IMR-90 (cell line): ENCODE measurements around the gene AAK1. TPM values are rescaled to one million over a fixed set of nuclear protein-coding genes. Genes with fewer than 3 reads are reported as not detected.

Experiments
- ATAC-seq: fragments of 200-7000 bp; cut with Tn5 transposase; 2 replicates; pipeline ENCODE4 v1.9.1; 2020; ENCODE audit warnings: low read depth, mild to moderate bottlenecking, moderate library complexity
- BruUV-seq: library from RNA; stranded (reverse); fragments of 400-500 nt; replicated peaks from 2 replicates; lab custom pipeline; 2021; lab: Mats Ljungman, UMichigan
- CTCF ChIA-PET: fragments of 300-600 bp; formaldehyde crosslinking; extraction: SDS; loops from one replicate; lab custom pipeline; 2021; ENCODE audit warnings: antibody characterized with exemption; lab: Yijun Ruan, JAX
- POLR2A ChIA-PET: fragments of 300-600 bp; sonication (Branson Sonifier 250); formaldehyde crosslinking; loops from one replicate; lab custom pipeline; 2022; ENCODE audit warnings: antibody characterized with exemption; ENCODE audit not compliant: unreplicated experiment; lab: Charles Lee
- DNase-seq: peaks from one replicate; pipeline ENCODE4 v3.0.0; 2013
- H2AFZ ChIP-seq: replicated peaks from 2 replicates; pipeline ENCODE3; 2013; ENCODE audit warnings: low read length, mild to moderate bottlenecking; ENCODE audit not compliant: poor library complexity
- H2AK5ac ChIP-seq: 2 replicates; pipeline ENCODE4 v1.6.1; 2013; ENCODE audit warnings: low read depth, low read length, inconsistent platforms
- H2AK9ac ChIP-seq: replicated peaks from 2 replicates; pipeline ENCODE3; 2013; ENCODE audit warnings: mild to moderate bottlenecking, low read depth, low read length, moderate library complexity; ENCODE audit not compliant: poor library complexity
- H2BK120ac ChIP-seq: 2 replicates; pipeline ENCODE4 v1.6.1; 2013; ENCODE audit warnings: low read depth, low read length, inconsistent platforms
- H2BK15ac ChIP-seq: 3 replicates; pipeline ENCODE4 v1.6.1; 2013; ENCODE audit warnings: low read depth, low read length, inconsistent platforms
- H2BK20ac ChIP-seq: 2 replicates; pipeline ENCODE4 v1.6.1; 2013; ENCODE audit warnings: low read depth, mild to moderate bottlenecking, inconsistent platforms, low read length, moderate library complexity
- H2BK5ac ChIP-seq: 2 replicates; pipeline ENCODE4 v1.6.1; 2013; ENCODE audit warnings: mild to moderate bottlenecking, low read depth, low read length, inconsistent platforms; ENCODE audit not compliant: poor library complexity, severe bottlenecking
- H3K14ac ChIP-seq: replicated peaks from 2 replicates; pipeline ENCODE4 v1.6.1; 2013; ENCODE audit warnings: low read depth, low read length, inconsistent platforms
- H3K18ac ChIP-seq: 2 replicates; pipeline ENCODE4 v1.6.1; 2013; ENCODE audit warnings: low read depth, low read length, control low read depth
- H3K23ac ChIP-seq: 2 replicates; pipeline ENCODE4 v1.6.1; 2013; ENCODE audit warnings: low read depth, low read length, inconsistent platforms
- H3K27ac ChIP-seq: 2 replicates; pipeline ENCODE4 v1.5.1; 2013; ENCODE audit warnings: mild to moderate bottlenecking, control low read depth, low read length; ENCODE audit not compliant: insufficient read depth
- H3K27me3 ChIP-seq: 2 replicates; pipeline ENCODE4 v1.6.1; 2013; ENCODE audit warnings: low read length; ENCODE audit not compliant: control insufficient read depth, insufficient read depth
- H3K36me3 ChIP-seq: 2 replicates; pipeline ENCODE4 v1.6.1; 2013; ENCODE audit warnings: low read length, mixed read lengths; ENCODE audit not compliant: control insufficient read depth, insufficient read depth
- H3K4ac ChIP-seq: 2 replicates; pipeline ENCODE4 v1.6.1; 2013; ENCODE audit warnings: low read depth, low read length, inconsistent platforms
- H3K4me1 ChIP-seq: 2 replicates; pipeline ENCODE4 v1.6.1; 2013; ENCODE audit warnings: low read length, mixed read lengths; ENCODE audit not compliant: control insufficient read depth, insufficient read depth
- H3K4me2 ChIP-seq: 2 replicates; pipeline ENCODE4 v1.6.1; 2013; ENCODE audit warnings: low read depth, mild to moderate bottlenecking, control low read depth, low read length, moderate library complexity
- H3K4me3 ChIP-seq: 2 replicates; pipeline ENCODE4 v1.5.1; 2013; ENCODE audit warnings: low read depth, mild to moderate bottlenecking, control low read depth, low read length, moderate library complexity; ENCODE audit not compliant: insufficient read depth
- H3K56ac ChIP-seq: 2 replicates; pipeline ENCODE4 v1.6.1; 2013; ENCODE audit warnings: low read length, inconsistent platforms; ENCODE audit not compliant: insufficient read depth; ENCODE audit errors: extremely low read depth
- H3K79me1 ChIP-seq, 2 experiments: 2 replicates each; pipeline ENCODE4 v1.6.1; 2013; ENCODE audit warnings: low read length in 2 of 2, inconsistent platforms in 1 of 2, low read depth in 1 of 2
- H3K9ac ChIP-seq: 2 replicates; pipeline ENCODE4 v1.6.1; 2013; ENCODE audit warnings: low read depth, low read length, control low read depth
- H3K9me1 ChIP-seq: 2 replicates; pipeline ENCODE4 v1.6.1; 2013; ENCODE audit warnings: low read length, inconsistent platforms; ENCODE audit not compliant: insufficient read depth
- H3K9me3 ChIP-seq: 2 replicates; pipeline ENCODE4 v1.6.1; 2013; ENCODE audit warnings: low read length; ENCODE audit not compliant: control insufficient read depth, insufficient read depth
- H4K20me1 ChIP-seq: 2 replicates; pipeline ENCODE4 v1.6.1; 2013; ENCODE audit warnings: low read length, inconsistent platforms; ENCODE audit not compliant: insufficient read depth
- H4K5ac ChIP-seq: 2 replicates; pipeline ENCODE4 v1.6.1; 2013; ENCODE audit warnings: mild to moderate bottlenecking, low read depth, low read length, control low read depth
- H4K8ac ChIP-seq, 2 experiments: 2 replicates each; pipeline ENCODE4 v1.6.1; 2013; ENCODE audit warnings: low read depth in 2 of 2, low read length in 2 of 2, control low read depth in 1 of 2, inconsistent platforms in 1 of 2
- H4K91ac ChIP-seq: 2 replicates; pipeline ENCODE4 v1.6.1; 2013; ENCODE audit warnings: low read depth, low read length, inconsistent platforms; ENCODE audit not compliant: insufficient read depth
- BHLHE40 ChIP-seq: fragments of 150-350 bp; IDR thresholded peaks from 2 replicates; pipeline ENCODE4 v1.6.1; 2016; ENCODE audit warnings: mild to moderate bottlenecking, low read depth, low read length
- CEBPB ChIP-seq: IDR thresholded peaks from 2 replicates; pipeline ENCODE4 v1.6.1; 2012; ENCODE audit warnings: low read depth, low read length, improper control_type of control experiment
- CHD1 ChIP-seq: IDR thresholded peaks from 2 replicates; pipeline ENCODE4 v1.6.1; 2012; ENCODE audit warnings: low read depth, low read length, improper control_type of control experiment
- FOS ChIP-seq: fragments of 150-350 bp; IDR thresholded peaks from 2 replicates; pipeline ENCODE4 v1.6.1; 2016; ENCODE audit warnings: low read depth, low read length
- MAFK ChIP-seq: IDR thresholded peaks from 2 replicates; pipeline ENCODE4 v1.6.1; 2012; ENCODE audit warnings: low read depth, low read length, improper control_type of control experiment
- MAZ ChIP-seq: IDR thresholded peaks from 2 replicates; pipeline ENCODE4 v1.6.1; 2012; ENCODE audit warnings: low read depth, mild to moderate bottlenecking, low read length, improper control_type of control experiment, moderate library complexity, borderline replicate concordance
- MXI1 ChIP-seq: IDR thresholded peaks from 2 replicates; pipeline ENCODE4 v1.6.1; 2012; ENCODE audit warnings: low read depth, mild to moderate bottlenecking, low read length, moderate library complexity, borderline replicate concordance
- NFE2L2 ChIP-seq: fragments of 150-350 bp; IDR thresholded peaks from 2 replicates; pipeline ENCODE4 v1.6.1; 2016; ENCODE audit warnings: low read depth, mild to moderate bottlenecking, low read length
- POLR2A ChIP-seq: IDR thresholded peaks from 2 replicates; pipeline ENCODE4 v1.6.1; 2012; ENCODE audit warnings: mild to moderate bottlenecking, low read depth, low read length
- RAD21 ChIP-seq: IDR thresholded peaks from 2 replicates; pipeline ENCODE4 v1.6.1; 2012; ENCODE audit warnings: low read length, improper control_type of control experiment
- RCOR1 ChIP-seq: IDR thresholded peaks from 2 replicates; pipeline ENCODE4 v1.6.1; 2012; ENCODE audit warnings: mild to moderate bottlenecking, low read length, improper control_type of control experiment; ENCODE audit not compliant: insufficient replicate concordance
- RFX5 ChIP-seq: IDR thresholded peaks from 2 replicates; pipeline ENCODE4 v1.8.0; 2012; ENCODE audit warnings: low read depth, mild to moderate bottlenecking, low read length, moderate library complexity
- SMC3 ChIP-seq: fragments of 150-350 bp; IDR thresholded peaks from 2 replicates; pipeline ENCODE4 v1.6.1; 2016; ENCODE audit warnings: low read depth, mild to moderate bottlenecking, antibody characterized with exemption, low read length, moderate library complexity
- WGBS, 2 experiments: methylation state at CpG; one replicate each; pipeline versions ENCODE4 v1.1.5 to v1.1.7; 2013; ENCODE audit warnings: missing lambda C conversion rate in 2 of 2; ENCODE audit not compliant: insufficient read length in 1 of 2; ENCODE audit errors: extremely low coverage in 2 of 2; 5-methylcytosine and 5-hydroxymethylcytosine counted together
- dilution Hi-C: fragments of 300-500 bp; cut with HindIII; formaldehyde crosslinking; loops from one replicate; pipeline ENCODE4 v1.14.3; 2018; ENCODE audit warnings: low sequenced_read_pairs; ENCODE audit not compliant: unreplicated experiment
- in situ Hi-C: fragments of 300-500 bp; cut with MboI; formaldehyde crosslinking; loops from 3 replicates; pipeline ENCODE4 v1.14.3; 2019; ENCODE audit warnings: low sequenced_read_pairs, inconsistent platforms, mixed read lengths
- intact Hi-C: fragments of 100-400 bp; cut with micrococcal nuclease; formaldehyde crosslinking; loops from 2 replicates; pipeline ENCODE4 v1.10.0; 2022
- polyA plus RNA-seq, 3 experiments: library from polyadenylated mRNA; depleted of rRNA; stranded (reverse); fragments of >200 nt; gene quantifications; 2 replicates each; pipeline ENCODE4 v1.2.3, GENCODE V29; 2012; ENCODE audit warnings: low replicate concordance in 1 of 3
- total RNA-seq: library from RNA; depleted of rRNA; stranded (reverse); fragments of >200 nt; gene quantifications from 2 replicates; pipeline ENCODE4 v1.2.3, GENCODE V29; 2012
- TF ChIP-seq, protein P1 (sequence below): conservative IDR thresholded peaks from 2 replicates; pipeline ENCODE4 v1.5.1; 2012; ENCODE audit warnings: mild to moderate bottlenecking, low read depth, low read length, improper control_type of control experiment
- TF ChIP-seq, protein P2 (sequence below): fragments of 150-350 bp; IDR thresholded peaks from 2 replicates; pipeline ENCODE4 v1.6.1; 2017; ENCODE audit warnings: mild to moderate bottlenecking, antibody characterized with exemption, low read length, low read depth
- TF ChIP-seq, protein P3 (sequence below): fragments of 150-350 bp; IDR thresholded peaks from 2 replicates; pipeline ENCODE4 v1.6.1; 2016; ENCODE audit warnings: low read depth, mild to moderate bottlenecking, low read length, moderate library complexity, borderline replicate concordance

Gene AAK1
- total and polyA plus RNA-seq, 2 of the 4 experiments (the other 2 are of a cell fraction) = 21.9 to 26.5 TPM

DNA sequence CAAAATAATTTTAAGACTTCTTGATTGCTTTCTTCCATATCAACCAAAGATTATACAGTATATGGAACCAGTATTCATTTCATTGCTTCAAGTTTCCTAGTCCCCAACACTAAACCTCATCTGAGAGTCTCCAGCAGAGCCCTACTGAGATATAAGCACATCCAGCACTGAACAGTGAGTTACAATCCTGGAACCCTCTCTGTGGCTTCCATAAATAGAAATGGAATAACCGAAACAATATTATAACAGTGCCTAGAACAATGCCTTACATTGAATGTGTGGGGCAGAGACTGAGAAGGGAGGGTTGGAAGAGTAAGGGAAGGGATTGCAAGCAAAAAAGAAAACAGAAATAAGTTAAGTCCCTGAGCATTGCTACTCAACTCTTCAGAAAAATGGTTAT lies 18.9 kb downstream of the AAK1 start:
- no peak overlapping the region for H3K18ac ChIP-seq
- no peaks in the 10 kb centered on the region for H3K27me3 ChIP-seq
- H4K8ac ChIP-seq = no peak overlapping the region
- no peaks in the 10 kb centered on the region for H3K36me3 ChIP-seq
- H2BK15ac ChIP-seq = no peak overlapping the region
- intact Hi-C loops = no loop called here
- no peak overlapping the region for H2BK120ac ChIP-seq
- H3K56ac ChIP-seq = no peak overlapping the region
- no peak overlapping the region for H2AK9ac ChIP-seq
- peaks cover 94% of the 10 kb centered on the region for H4K20me1 ChIP-seq
- peaks cover 32 to 80% of the 10 kb centered on the region in 2 experiments for H3K79me1 ChIP-seq
- no peak overlapping the region for H3K4me2 ChIP-seq
- BruUV-seq = no TSS peak
- H2BK20ac ChIP-seq = no peak overlapping the region
- H3K9me3 ChIP-seq = no peaks in the 10 kb centered on the region
- H2AK5ac ChIP-seq = no peak overlapping the region
- H3K4ac ChIP-seq = no peak overlapping the region
- H2BK5ac ChIP-seq = peak overlapping the region; percentile 25
- no peak overlapping the region for H4K5ac ChIP-seq
- in situ Hi-C loops = no loop called here
- H2AFZ ChIP-seq = no peak overlapping the region
- H3K23ac ChIP-seq = no peak overlapping the region; the same call in 1 of the 2 replicates
- ATAC-seq = peak; percentile 21; the same call in 1 of the 2 replicates
- 0 out of 2 replicates have a peak overlapping the region, but pooled peaks have one; percentile 21 for H3K14ac ChIP-seq
- WGBS, 2 experiments = no CpG with 5 or more reads among the region's 1 CpG
- TF ChIP-seq MXI1 (no peak), SMC3 (no peak), FOS (no peak), RFX5 (no peak), RAD21 (no peak), CEBPB (no peak), MAZ (no peak), CHD1 (no peak), NFE2L2 (no peak), MAFK (no peak), BHLHE40 (no peak), RCOR1 (no peak), POLR2A (no peak)
- TF ChIP-seq, protein P1, sequence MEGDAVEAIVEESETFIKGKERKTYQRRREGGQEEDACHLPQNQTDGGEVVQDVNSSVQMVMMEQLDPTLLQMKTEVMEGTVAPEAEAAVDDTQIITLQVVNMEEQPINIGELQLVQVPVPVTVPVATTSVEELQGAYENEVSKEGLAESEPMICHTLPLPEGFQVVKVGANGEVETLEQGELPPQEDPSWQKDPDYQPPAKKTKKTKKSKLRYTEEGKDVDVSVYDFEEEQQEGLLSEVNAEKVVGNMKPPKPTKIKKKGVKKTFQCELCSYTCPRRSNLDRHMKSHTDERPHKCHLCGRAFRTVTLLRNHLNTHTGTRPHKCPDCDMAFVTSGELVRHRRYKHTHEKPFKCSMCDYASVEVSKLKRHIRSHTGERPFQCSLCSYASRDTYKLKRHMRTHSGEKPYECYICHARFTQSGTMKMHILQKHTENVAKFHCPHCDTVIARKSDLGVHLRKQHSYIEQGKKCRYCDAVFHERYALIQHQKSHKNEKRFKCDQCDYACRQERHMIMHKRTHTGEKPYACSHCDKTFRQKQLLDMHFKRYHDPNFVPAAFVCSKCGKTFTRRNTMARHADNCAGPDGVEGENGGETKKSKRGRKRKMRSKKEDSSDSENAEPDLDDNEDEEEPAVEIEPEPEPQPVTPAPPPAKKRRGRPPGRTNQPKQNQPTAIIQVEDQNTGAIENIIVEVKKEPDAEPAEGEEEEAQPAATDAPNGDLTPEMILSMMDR = no peak
- TF ChIP-seq, protein P2, sequence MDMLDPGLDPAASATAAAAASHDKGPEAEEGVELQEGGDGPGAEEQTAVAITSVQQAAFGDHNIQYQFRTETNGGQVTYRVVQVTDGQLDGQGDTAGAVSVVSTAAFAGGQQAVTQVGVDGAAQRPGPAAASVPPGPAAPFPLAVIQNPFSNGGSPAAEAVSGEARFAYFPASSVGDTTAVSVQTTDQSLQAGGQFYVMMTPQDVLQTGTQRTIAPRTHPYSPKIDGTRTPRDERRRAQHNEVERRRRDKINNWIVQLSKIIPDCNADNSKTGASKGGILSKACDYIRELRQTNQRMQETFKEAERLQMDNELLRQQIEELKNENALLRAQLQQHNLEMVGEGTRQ = no peak
- TF ChIP-seq, protein P3, sequence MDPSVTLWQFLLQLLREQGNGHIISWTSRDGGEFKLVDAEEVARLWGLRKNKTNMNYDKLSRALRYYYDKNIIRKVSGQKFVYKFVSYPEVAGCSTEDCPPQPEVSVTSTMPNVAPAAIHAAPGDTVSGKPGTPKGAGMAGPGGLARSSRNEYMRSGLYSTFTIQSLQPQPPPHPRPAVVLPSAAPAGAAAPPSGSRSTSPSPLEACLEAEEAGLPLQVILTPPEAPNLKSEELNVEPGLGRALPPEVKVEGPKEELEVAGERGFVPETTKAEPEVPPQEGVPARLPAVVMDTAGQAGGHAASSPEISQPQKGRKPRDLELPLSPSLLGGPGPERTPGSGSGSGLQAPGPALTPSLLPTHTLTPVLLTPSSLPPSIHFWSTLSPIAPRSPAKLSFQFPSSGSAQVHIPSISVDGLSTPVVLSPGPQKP = no peak
- POLR2A ChIA-PET = no interaction called here
- H3K4me3 ChIP-seq = no peak overlapping the region
- CTCF ChIA-PET = no interaction called here
- H3K27ac ChIP-seq = no peak overlapping the region
- H3K4me1 ChIP-seq = peaks cover 7% of the 10 kb centered on the region
- no peak for DNase-seq
- dilution Hi-C loops = no loop called here
- H3K9me1 ChIP-seq = peaks cover 20% of the 10 kb centered on the region
- no peak overlapping the region for H4K91ac ChIP-seq
- H3K9ac ChIP-seq = no peak overlapping the region
